ENCODE data around the gene RBM39. TPM values are rescaled to one million over a fixed set of nuclear protein-coding genes. Genes with fewer than 3 reads are reported as not detected.

RBM39 gene
- total and polyA plus RNA-seq, 9 of the 15 experiments (the other 6 are each of a cell fraction or from before 2014, with no cell fraction given): 143 to 319 (median 228) TPM

DNA sequence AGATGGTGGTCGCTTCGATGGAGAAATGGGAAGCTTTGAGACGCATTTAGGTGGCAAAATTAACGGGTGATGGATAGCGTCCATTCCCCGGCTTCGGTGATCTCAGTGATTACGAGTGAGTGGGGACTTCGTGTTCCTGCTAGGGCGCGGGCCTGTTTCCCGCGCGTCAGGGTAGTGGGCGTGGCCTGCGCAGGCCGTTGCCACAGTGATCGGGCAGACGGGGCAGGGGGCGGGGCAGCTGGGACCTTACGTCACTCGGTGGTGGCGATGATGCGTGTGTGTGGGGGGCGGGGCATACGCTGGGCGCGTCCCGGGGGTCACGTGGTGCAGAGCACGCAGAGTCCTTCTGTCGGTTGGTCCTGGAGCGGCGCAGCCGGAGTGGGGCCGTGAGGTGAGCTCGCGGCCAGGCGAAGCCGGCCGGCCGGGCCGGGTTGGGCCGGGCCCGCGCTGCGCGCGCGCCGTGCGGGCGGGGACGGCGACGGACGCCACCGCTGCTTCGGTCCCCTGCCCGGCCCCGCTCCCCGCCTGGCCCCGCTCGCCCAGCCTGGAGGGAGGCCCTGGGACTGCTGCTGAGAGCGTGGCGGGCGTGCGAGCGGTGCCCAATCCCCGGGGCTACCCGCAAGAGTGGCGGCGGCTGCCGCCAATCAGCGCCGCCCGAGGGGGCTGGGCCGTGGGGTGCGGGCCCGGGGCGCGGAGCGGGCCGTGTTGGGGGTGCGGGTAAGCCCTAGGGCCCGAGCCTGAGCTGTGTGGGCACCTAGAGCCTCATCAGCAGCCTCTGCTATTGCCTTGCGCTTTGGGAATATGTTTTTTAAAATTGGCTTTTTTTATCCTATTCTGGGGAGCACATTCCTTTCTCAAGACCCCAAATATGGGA is 29.9 kb upstream of the RBM39 start, which contains the start of gene PHF20 (continued):
- no peak for TF ChIP-seq MCM2 (IDR thresholded peaks at IDR 0.05; ENCODE audit: low read depth)
- TF ChIP-seq HDAC1 (IDR thresholded peaks at IDR 0.05): 0 out of 4 replicates have a peak, but pooled peaks of 1 of the 2 experiments have one; percentile 12
- no peak for TF ChIP-seq NR4A1 (CRISPR knock-in tag; IDR thresholded peaks at IDR 0.05)
- TF ChIP-seq NR4A1 (tag; IDR thresholded peaks at IDR 0.05): 0 out of 2 replicates have a peak, but pooled peaks have one; percentile 60
- TF ChIP-seq, protein P1, sequence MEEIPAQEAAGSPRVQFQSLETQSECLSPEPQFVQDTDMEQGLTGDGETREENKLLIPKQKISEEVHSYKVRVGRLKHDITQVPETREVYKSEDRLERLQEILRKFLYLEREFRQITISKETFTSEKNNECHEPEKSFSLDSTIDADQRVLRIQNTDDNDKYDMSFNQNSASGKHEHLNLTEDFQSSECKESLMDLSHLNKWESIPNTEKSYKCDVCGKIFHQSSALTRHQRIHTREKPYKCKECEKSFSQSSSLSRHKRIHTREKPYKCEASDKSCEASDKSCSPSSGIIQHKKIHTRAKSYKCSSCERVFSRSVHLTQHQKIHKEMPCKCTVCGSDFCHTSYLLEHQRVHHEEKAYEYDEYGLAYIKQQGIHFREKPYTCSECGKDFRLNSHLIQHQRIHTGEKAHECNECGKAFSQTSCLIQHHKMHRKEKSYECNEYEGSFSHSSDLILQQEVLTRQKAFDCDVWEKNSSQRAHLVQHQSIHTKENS (CRISPR knock-in tag; IDR thresholded peaks at IDR 0.05): no peak
- no peak for TF ChIP-seq FOXK1 (CRISPR knock-in tag; IDR thresholded peaks at IDR 0.05; ENCODE audit: borderline replicate concordance)
- TF ChIP-seq NCOR1 (IDR thresholded peaks at IDR 0.05): no peak
- TF ChIP-seq BRF1 (IDR thresholded peaks at IDR 0.05; ENCODE audit: borderline replicate concordance, extremely low read depth, insufficient read length): no peak
- no peak for TF ChIP-seq CBX2 (IDR thresholded peaks at IDR 0.05; ENCODE audit: insufficient read depth, low read length, poor library complexity, severe bottlenecking)
